SK-N-SH (cell line): ENCODE measurements around the gene RNLS. TPM values are rescaled to one million over a fixed set of nuclear protein-coding genes. Genes with fewer than 3 reads are reported as not detected.

Source experiments
- CTCF ChIA-PET: fragments of 300-600, 350-600 bp; formaldehyde crosslinking; extraction: SDS; loops from one replicate; lab custom pipeline; 2021; lab: Yijun Ruan, JAX
- POLR2A ChIA-PET: fragments of 350-600 bp; sonication (Branson Sonifier 250); formaldehyde crosslinking; extraction: SDS; loops from one replicate; lab custom pipeline; 2020; ENCODE audit warnings: antibody characterized with exemption, inconsistent platforms; lab: Yijun Ruan, JAX
- DNase-seq: peaks from one replicate; pipeline ENCODE4 v3.0.0; 2012
- H2AFZ ChIP-seq: fragments of 200-600 bp; sonication (generic); 2 replicates; pipeline ENCODE4 v1.8.1; 2016; ENCODE audit warnings: antibody characterized with exemption, mild to moderate bottlenecking, low read depth
- H3F3A ChIP-seq: fragments of 200-600 bp; sonication (generic); replicated peaks from 2 replicates; pipeline ENCODE3; 2016; ENCODE audit warnings: antibody characterized with exemption, mild to moderate bottlenecking; ENCODE audit not compliant: insufficient read depth
- H3K27ac ChIP-seq, 2 experiments: fragments of 200-500 bp in 1 of 2; fragments of 200-600 bp in 1 of 2; sonication (Bioruptor generic) in 1 of 2; sonication (generic), shearing (Covaris generic) in 1 of 2; 2 replicates each; pipeline versions ENCODE4 v1.5.1 to v1.6.1; 2014 to 2016; ENCODE audit warnings: low read depth in 2 of 2, inconsistent platforms in 1 of 2, low read length in 1 of 2, mild to moderate bottlenecking in 1 of 2, mixed read lengths in 1 of 2
- H3K27me3 ChIP-seq: fragments of 200-600 bp; sonication (generic), shearing (Covaris generic); 2 replicates; pipeline ENCODE4 v1.6.1; 2016; ENCODE audit warnings: mixed run types; ENCODE audit not compliant: insufficient read depth
- H3K36me3 ChIP-seq, 2 experiments: fragments of 200-500 bp in 1 of 2; fragments of 200-600 bp in 1 of 2; sonication (Bioruptor generic) in 1 of 2; sonication (generic) in 1 of 2; replicated peaks in 1 of 2; 2 replicates each; pipeline versions ENCODE3 to v1.5.1; 2014 to 2016; ENCODE audit warnings: low read length in 1 of 2, mild to moderate bottlenecking in 1 of 2; ENCODE audit not compliant: insufficient read depth in 2 of 2, control insufficient read depth in 1 of 2
- H3K4me1 ChIP-seq, 2 experiments: fragments of 200-500 bp in 1 of 2; fragments of 200-600 bp in 1 of 2; sonication (Bioruptor generic) in 1 of 2; sonication (generic), shearing (Covaris generic) in 1 of 2; 2 replicates each; pipeline versions ENCODE4 v1.5.1 to v1.6.1; 2014 to 2016; ENCODE audit warnings: low read depth in 1 of 2, low read length in 1 of 2, mixed run types in 1 of 2; ENCODE audit not compliant: insufficient read depth in 2 of 2, control insufficient read depth in 1 of 2
- H3K4me2 ChIP-seq: fragments of 200-600 bp; sonication (generic), shearing (Covaris generic); 2 replicates; pipeline ENCODE4 v1.6.1; 2017; ENCODE audit warnings: mixed run types
- H3K4me3 ChIP-seq, 2 experiments: fragments of 200-500 bp in 1 of 2; fragments of 200-600 bp in 1 of 2; sonication (Bioruptor generic) in 1 of 2; sonication (generic), shearing (Covaris generic) in 1 of 2; 2 replicates each; pipeline versions ENCODE4 v1.5.1 to v1.8.1; 2014 to 2016; ENCODE audit warnings: low read depth in 2 of 2, inconsistent platforms in 1 of 2, low read length in 1 of 2, mild to moderate bottlenecking in 1 of 2, mixed read lengths in 1 of 2, moderate library complexity in 1 of 2
- H3K79me2 ChIP-seq: fragments of 200-600 bp; sonication (generic); 2 replicates; pipeline ENCODE4 v1.8.1; 2017; ENCODE audit warnings: mild to moderate bottlenecking; ENCODE audit not compliant: insufficient read depth
- H3K9ac ChIP-seq: fragments of 200-600 bp; sonication (generic); 2 replicates; pipeline ENCODE4 v1.6.1; 2017; ENCODE audit warnings: mixed run types
- H3K9me2 ChIP-seq: fragments of 200-600 bp; sonication (generic); 2 replicates; pipeline ENCODE4 v1.6.1; 2017; ENCODE audit warnings: mixed run types
- H3K9me3 ChIP-seq: fragments of 200-600 bp; sonication (generic); 2 replicates; pipeline ENCODE4 v1.6.1; 2017; ENCODE audit warnings: mixed run types, mild to moderate bottlenecking, moderate library complexity
- H4K20me1 ChIP-seq: fragments of 200-600 bp; sonication (generic); 2 replicates; pipeline ENCODE4 v1.6.1; 2017; ENCODE audit warnings: mild to moderate bottlenecking, mixed run types; ENCODE audit not compliant: insufficient read depth
- CHD2 ChIP-seq: fragments of 150-350 bp; IDR thresholded peaks from 2 replicates; pipeline ENCODE4 v1.6.1; 2018; ENCODE audit warnings: low read length; ENCODE audit not compliant: partially characterized antibody
- CTCF ChIP-seq: fragments of 200-600 bp; sonication (generic); IDR thresholded peaks from 2 replicates; pipeline ENCODE4 v1.6.1; 2017; ENCODE audit warnings: antibody characterized with exemption, mild to moderate bottlenecking, moderate library complexity
- FOSL2 ChIP-seq: IDR thresholded peaks from 2 replicates; pipeline ENCODE4 v1.4.0; 2012; ENCODE audit warnings: low read depth, mild to moderate bottlenecking, moderate library complexity, borderline replicate concordance
- FOXJ3 ChIP-seq: sonication (generic); formaldehyde crosslinking; IDR thresholded peaks from 2 replicates; pipeline ENCODE4 v1.5.1; 2020; ENCODE audit warnings: mild to moderate bottlenecking, missing genetic modification reagents
- GABPA ChIP-seq: IDR thresholded peaks from 2 replicates; pipeline ENCODE4 v1.4.0; 2012; ENCODE audit warnings: low read depth, mild to moderate bottlenecking
- IRF3 ChIP-seq: fragments of 150-350 bp; IDR thresholded peaks from 2 replicates; pipeline ENCODE4 v1.6.1; 2016; ENCODE audit warnings: mild to moderate bottlenecking, low read depth, low read length
- MEF2A ChIP-seq: IDR thresholded peaks from 2 replicates; pipeline ENCODE4 v1.4.0; 2012; ENCODE audit warnings: low read depth, borderline replicate concordance
- MXI1 ChIP-seq: IDR thresholded peaks from 2 replicates; pipeline ENCODE4 v1.6.1; 2012; ENCODE audit warnings: mild to moderate bottlenecking, low read depth, low read length, improper control_type of control experiment
- PBX3 ChIP-seq: IDR thresholded peaks from 2 replicates; pipeline ENCODE4; 2012
- RAD21 ChIP-seq: IDR thresholded peaks from 2 replicates; pipeline ENCODE4 v1.6.1; 2012; ENCODE audit warnings: mild to moderate bottlenecking, low read length
- RCOR1 ChIP-seq: fragments of 150-350 bp; IDR thresholded peaks from 2 replicates; pipeline ENCODE4 v1.6.1; 2017; ENCODE audit warnings: antibody characterized with exemption, low read length
- RFX5 ChIP-seq: IDR thresholded peaks from 2 replicates; pipeline ENCODE4 v1.6.1; 2012; ENCODE audit warnings: mild to moderate bottlenecking, improper control_type of control experiment, low read length
- SIN3A ChIP-seq: IDR thresholded peaks from 2 replicates; pipeline ENCODE4 v1.6.1; 2012; ENCODE audit warnings: low read depth, mild to moderate bottlenecking, low read length, moderate library complexity, borderline replicate concordance
- TAF1 ChIP-seq: IDR thresholded peaks from 2 replicates; pipeline ENCODE4 v1.6.1; 2012; ENCODE audit warnings: low read depth, mild to moderate bottlenecking, low read length, moderate library complexity, borderline replicate concordance
- TCF12 ChIP-seq: IDR thresholded peaks from 2 replicates; pipeline ENCODE4 v1.4.0; 2012
- TEAD4 ChIP-seq: IDR thresholded peaks from 2 replicates; pipeline ENCODE4 v1.4.0; 2012; ENCODE audit warnings: mild to moderate bottlenecking, borderline replicate concordance; ENCODE audit not compliant: insufficient read depth
- USF2 ChIP-seq: fragments of 150-350 bp; IDR thresholded peaks from 2 replicates; pipeline ENCODE4 v1.6.1; 2017; ENCODE audit warnings: antibody characterized with exemption, low read length, low read depth, borderline replicate concordance
- ZBTB33 ChIP-seq: IDR thresholded peaks from 2 replicates; pipeline ENCODE4 v1.4.0; 2012; ENCODE audit warnings: low read depth, borderline replicate concordance
- WGBS: methylation state at CpG from one replicate; pipeline ENCODE4 v1.1.6; 2017; ENCODE audit warnings: low lambda C conversion rate; 5-methylcytosine and 5-hydroxymethylcytosine counted together
- polyA plus RNA-seq, 3 experiments: library from polyadenylated mRNA; depleted of rRNA; stranded (reverse); fragments of >200 nt; gene quantifications; 2 replicates each; pipeline ENCODE4 v1.2.3, GENCODE V29; 2012

The RNLS gene
- polyA plus RNA-seq, 1 of the 3 experiments (the other 2 are of a cell fraction) = not detected

GRCh38 chr10:88417387-88418030 is 165.6 kb downstream of the RNLS start:
- Histone ChIP-seq H3F3A (no peaks in the 10 kb centered on the region), H3K4me3 (no peak overlapping the region), H3K9me3 (no peaks in the 10 kb centered on the region), H3K27me3 (no peaks in the 10 kb centered on the region), H3K4me2 (no peak overlapping the region), H3K9me2 (no peaks in the 10 kb centered on the region), H3K4me1 (no peaks in the 10 kb centered on the region), H3K9ac (no peak overlapping the region), H2AFZ (no peak overlapping the region), H3K36me3 (no peaks in the 10 kb centered on the region), H3K27ac (no peak overlapping the region), H4K20me1 (no peaks in the 10 kb centered on the region), H3K79me2 (no peaks in the 10 kb centered on the region)
- 83% methylated on average over 3 of the region's 3 CpGs for WGBS
- no peak for DNase-seq
- no peak for TF ChIP-seq USF2
- no peak for TF ChIP-seq RFX5
- TF ChIP-seq FOXJ3 = no peak
- TF ChIP-seq IRF3 = no peak
- no peak for TF ChIP-seq GABPA
- TF ChIP-seq MEF2A = no peak
- no peak for TF ChIP-seq ZBTB33
- no peak for TF ChIP-seq PBX3
- ChIA-PET POLR2A (no interaction called here), CTCF (interaction anchor here (0.9 kb wide), 1 partner anchor 28 kb away, joined by 3 read pairs; no protein-coding TSS in a partner anchor)

GRCh38 chr10:88416801-88417200 is 166.3 kb downstream of the RNLS start:
- Histone ChIP-seq H3K9me2 (no peaks in the 10 kb centered on the region), H3K4me1 (no peaks in the 10 kb centered on the region), H2AFZ (no peak overlapping the region), H4K20me1 (no peaks in the 10 kb centered on the region), H3F3A (no peaks in the 10 kb centered on the region), H3K4me3 (no peak overlapping the region), H3K36me3 (no peaks in the 10 kb centered on the region), H3K27me3 (no peaks in the 10 kb centered on the region), H3K79me2 (no peaks in the 10 kb centered on the region), H3K4me2 (no peak overlapping the region), H3K9me3 (no peaks in the 10 kb centered on the region), H3K9ac (no peak overlapping the region), H3K27ac (no peak overlapping the region)
- no peak for TF ChIP-seq GABPA
- no peak for TF ChIP-seq RAD21
- no peak for TF ChIP-seq FOXJ3
- no peak for TF ChIP-seq RCOR1
- no peak for TF ChIP-seq FOSL2
- TF ChIP-seq CTCF = no peak
- TF ChIP-seq CHD2 = no peak
- TF ChIP-seq TEAD4 = no peak
- no peak for TF ChIP-seq MEF2A
- TF ChIP-seq SIN3A = no peak
- TF ChIP-seq TCF12 = no peak
- no peak for TF ChIP-seq TAF1
- TF ChIP-seq MXI1 = no peak
- ChIA-PET CTCF (no interaction called here), POLR2A (no interaction called here)
- WGBS = 93% methylated on average over 1 of the region's 1 CpG
- DNase-seq = no peak
